ENCODE results near the gene NCOA6.
"Not testable (repeated sequence)": the region's sequence is repeated elsewhere in the genome, so short reads cannot be mapped to it uniquely, and the experiment has no call there.

The NCOA6 gene

DNA sequence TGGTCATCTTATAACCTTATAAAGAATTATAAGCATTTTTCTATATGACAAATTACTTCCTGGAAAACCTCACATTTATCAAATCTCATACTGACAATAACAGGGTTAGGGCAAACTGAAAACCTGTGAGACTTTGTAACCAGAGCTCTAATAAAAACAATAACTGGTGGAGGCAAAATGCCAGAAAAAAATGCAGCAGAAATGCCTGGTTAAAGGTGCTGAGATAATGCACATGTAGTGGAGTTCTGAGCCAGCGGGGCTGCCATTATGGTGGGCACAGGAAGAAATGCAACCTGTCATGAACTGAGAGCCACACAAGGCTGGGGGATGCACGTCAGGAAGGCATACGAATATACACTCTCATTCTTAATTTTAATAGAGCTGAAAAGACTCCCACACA lies 53.0 kb downstream of the NCOA6 start:
- DNase-seq = no peak

DNA sequence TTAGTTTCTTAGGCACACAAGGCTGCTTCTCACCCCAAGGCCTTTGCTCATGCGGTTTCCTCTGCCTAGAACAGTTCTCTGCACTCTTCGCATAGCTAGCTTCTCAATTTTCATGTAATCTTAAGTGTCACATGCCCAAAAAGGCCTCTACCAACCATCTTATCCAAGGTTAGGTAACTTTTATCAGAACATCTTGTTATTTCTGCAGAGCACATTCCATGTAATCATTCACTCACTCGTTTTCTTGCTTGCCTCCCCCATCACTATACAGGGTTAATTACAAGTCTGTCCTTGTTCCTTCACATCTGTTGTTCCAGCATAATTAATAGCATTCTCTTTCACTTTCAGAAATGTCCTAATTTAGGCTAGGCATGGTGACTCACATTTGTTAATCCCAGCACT lies 53.8 kb downstream of the NCOA6 start:
- no peak for DNase-seq

DNA sequence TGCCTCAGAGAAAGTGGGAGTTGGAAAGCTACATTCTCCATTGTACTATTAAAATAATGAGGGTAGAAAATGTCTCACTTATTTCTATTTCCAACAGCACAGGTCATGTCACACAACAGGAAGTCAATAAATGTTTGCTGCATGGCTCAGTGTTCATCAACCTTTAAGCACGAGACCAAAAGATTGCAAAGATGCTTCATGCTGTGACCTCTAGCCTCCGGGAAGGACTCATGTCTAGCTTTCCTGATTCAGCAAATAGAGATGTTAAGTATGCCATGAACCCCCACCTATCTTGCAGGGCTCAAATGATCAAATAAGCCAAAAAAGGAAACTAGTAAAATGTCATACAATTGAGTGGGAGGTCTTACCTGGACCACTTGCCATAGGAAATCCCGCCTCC lies 57.4 kb downstream of the NCOA6 start:
- DNase-seq = no peak

DNA sequence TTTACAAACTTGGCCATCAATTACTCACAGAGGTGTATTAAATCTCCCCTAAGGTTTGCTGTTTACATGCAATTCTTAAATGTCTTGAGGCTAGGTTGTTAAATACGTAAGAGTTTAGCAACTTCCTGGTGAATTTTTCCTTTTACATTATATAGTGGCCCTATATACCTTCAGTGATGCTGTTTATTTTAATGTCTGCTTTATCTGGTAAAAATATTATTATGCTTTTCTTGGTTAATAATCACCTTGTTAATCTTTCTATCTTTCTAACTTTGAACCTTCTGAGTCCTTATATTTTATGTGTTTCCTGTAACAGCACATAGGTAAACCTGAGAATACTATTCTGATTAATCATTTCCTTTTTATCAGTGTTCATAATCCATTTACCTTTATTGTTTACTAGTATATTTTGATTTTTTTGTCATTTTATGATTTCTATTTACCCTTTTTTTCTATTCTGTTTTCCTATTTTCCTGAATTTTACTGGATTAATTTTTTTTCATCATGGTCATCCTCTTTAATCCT lies 63.4 kb downstream of the NCOA6 start:
- DNase-seq = no peak

DNA sequence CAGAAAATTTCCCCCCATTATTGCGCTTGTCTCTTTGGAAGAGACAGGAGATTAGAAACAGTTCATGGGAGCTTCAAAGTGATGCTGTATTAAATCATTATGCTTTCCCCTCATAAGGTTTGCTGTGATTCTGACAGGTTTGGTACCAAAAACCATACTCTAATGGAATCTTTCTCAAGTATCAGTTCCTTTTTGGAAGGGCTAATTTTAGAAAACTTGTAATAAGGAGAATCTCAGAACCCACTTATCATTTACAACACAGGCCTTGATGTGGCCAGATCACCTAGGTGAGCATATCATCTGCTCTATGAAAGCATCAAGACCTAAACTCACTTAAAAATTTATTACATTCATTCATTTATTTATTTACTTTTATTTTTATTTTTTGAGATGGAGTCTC lies 70.1 kb downstream of the NCOA6 start:
- no peak for DNase-seq

DNA sequence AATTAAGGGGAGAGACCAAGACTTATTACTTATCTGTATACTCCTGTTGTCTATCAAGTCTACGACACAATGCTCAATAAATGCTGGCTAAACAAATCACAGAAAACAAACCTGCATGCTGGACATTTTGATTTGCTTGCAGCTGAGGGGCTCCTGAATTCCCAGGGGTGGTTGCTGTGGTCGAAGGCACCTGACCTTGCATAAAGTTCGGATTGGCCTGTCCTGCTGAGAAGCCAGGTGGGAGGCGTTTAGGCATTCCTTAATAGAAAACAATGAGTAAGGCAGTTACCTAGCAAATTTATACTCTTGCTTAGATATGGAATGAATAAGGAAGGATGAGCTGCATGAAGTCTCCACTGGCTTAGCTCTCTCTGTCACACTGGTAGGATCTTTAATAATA lies 70.8 kb downstream of the NCOA6 start:
- no peak for DNase-seq

DNA sequence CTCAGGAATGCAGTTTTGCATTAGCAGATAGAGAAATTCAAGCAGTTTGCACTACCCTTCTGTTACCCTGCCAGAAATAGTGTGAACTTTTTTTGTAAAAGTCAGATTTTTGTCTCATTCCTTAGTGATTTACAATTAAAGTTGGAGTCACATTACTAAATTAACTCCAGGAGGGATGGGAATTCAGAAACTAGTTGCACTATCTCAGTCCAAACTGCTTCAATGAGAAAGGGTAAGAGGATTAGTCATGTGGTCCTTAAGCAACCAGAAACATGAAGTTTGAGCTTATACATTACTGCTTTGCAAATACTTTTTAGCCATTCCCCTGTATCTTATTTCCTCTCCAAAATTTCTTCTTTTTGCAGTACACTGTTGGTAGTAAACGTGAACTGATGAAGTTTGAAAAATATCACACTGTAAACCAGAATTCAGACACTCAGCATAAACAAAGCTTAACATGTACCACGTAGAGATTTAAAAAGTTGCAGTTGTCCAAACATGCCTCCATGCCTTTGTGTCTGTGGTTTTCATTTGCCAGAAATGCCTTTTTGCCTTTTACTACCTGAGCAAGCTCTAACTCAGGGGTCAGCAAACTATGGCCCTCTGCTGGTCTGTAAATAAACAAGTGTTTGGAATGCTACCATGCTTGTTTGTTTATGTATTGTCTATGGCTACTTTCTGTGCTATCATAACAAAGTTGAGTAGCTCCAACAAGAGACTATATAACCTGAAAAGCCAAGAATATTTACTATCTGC lies 71.6 kb downstream of the NCOA6 start:
- DNase-seq = no peak

DNA sequence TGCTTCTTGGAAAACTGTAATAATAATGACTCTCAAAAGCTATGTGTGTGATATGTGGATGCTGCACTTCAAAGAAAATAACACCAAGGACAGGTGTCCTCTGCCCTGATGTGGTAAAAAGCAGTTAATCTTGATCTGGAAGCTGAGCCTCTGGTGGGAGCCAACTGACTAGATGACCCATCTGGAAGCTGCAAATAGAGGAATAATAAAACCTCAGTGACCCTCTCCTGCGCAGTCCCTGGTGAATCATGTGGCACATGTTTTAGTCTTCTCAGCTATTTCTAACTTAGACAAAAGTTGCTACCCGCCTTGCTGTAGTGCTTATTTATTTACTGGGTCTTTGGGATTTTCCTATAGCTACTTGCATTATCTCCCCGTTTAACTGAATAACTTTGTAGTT lies 74.0 kb downstream of the NCOA6 start:
- no peak for DNase-seq

DNA sequence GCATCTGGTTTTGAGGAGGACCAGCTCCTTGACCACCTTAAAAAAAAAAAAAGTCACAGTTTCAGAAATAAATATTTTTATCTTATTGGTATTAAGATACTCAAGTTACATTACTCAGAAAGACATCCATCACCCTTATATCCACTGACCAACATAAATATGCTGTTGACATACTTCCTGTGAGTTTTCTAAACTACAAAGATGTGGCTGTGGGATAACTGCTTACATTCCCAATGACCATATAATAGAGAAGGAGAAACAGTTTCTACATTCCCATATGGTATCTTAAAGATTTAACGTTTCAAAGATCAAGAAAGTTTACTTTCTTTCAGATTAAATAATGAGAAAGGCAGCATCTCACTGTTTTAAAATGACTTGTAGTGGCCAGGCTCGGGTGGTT lies 75.0 kb downstream of the NCOA6 start:
- no peak for DNase-seq

DNA sequence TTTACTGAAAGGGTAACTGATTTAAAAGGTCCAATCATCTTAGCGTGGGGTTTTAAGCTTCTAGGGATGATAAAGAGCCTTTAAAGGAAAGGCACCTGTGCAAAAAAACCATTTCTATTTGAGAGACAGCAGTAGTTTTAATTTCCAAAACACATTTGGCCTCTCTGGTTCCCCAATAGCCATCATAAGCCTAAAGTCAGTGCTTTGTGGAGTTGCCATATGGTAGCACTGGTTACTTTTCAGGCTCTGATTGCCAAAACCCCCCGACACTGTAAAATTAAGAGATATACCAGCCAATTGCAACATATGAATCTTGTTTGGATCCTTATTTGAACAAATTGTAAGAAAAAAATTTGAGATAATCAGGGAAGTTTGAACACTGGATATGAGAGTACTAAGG lies 76.7 kb downstream of the NCOA6 start:
- DNase-seq = no peak

DNA sequence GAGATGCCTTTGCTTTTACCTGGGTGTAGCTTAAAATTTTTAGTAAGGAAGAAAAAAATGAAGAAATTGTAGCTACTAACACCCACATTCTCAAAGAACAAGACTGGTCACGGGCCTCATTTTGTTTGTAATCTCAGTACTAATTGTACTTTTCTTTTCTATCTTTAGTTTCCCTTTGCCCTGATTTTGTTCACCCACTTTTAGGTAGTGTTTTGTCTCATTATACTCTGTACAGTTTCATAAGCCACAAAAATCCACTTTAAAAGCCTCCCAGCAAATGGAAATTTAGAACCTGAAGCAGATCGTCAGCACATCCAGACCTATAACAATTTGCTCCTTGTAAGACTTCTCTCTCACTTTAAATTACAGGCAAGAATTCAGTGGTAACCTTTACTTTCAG lies 78.0 kb downstream of the NCOA6 start:
- no peak for DNase-seq

DNA sequence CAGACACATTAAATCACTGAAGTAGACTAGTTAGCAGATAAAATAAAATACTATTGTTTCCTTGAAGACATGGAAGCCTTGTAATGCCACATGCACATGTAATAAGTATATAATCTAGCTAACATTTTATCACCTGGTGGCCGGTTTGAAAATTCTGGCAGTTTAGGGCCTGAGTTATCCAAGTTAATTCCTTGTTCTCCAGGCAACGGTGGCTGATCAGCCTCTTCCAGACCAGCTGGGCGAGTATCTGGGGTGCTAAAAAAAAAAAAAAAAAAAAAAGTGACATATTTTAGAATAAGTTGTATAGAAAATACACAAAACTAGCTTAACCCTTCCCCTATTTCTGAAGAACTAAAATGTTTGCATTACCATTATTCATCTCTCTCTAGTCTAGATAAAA lies 78.8 kb downstream of the NCOA6 start:
- DNase-seq = no peak

DNA sequence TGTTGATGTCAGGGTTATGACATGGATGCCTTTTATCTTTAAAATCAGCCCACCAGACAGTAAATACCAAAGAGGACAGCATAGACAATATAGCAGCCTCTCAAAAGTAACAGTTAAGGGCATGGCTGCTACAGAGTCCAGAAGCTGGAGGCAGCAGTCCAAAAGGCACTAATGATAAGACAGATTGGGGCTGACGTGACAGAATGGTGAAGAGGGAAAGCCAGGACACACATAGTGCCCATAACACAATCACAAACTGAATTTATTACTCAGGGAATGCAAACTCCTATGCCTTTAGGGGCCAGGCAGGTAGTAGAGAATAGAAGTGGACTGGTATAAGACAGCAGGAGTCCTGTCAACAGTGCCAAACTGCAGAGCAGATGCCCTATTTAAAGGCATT lies 80.6 kb downstream of the NCOA6 start:
- no peak for DNase-seq

DNA sequence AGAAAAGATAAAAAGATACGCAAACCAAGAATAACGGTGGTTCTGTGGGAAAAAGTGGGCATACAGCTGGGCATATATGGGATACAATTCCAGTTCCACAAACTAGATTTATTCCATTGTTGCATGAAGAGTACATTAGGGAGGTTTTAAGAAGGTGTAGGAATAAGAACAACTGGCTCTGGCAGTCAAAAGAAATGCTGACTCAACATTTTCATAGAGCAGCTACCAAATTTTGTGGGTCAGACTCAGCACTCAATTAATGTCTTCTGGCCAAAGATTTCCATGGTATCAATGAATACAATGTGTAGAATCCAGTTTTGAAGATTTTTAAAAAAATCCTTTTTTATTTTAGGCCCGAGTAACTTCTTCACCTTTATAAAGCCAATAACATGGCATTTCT lies 81.1 kb downstream of the NCOA6 start:
- DNase-seq = no peak

DNA sequence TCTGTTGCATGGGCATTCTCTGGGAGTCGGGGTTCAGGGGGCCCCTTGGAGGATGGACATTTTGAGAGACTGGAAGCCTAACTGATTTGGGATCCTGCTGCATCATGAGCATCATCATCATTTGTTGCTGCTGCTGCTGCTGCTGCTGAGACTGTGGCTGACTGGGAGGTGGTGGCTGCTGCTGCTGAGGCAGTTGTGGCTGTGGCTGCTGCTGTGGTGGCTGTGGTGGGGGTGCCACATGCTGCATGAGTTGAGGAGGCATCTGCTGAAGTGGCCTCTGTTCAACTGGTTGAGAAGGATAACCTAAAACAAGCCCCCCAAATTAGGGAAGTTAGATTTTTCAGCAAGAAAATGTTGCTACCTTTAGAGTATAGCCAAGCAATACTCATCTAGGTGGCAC lies 82.4 kb downstream of the NCOA6 start:
- no peak for DNase-seq

DNA sequence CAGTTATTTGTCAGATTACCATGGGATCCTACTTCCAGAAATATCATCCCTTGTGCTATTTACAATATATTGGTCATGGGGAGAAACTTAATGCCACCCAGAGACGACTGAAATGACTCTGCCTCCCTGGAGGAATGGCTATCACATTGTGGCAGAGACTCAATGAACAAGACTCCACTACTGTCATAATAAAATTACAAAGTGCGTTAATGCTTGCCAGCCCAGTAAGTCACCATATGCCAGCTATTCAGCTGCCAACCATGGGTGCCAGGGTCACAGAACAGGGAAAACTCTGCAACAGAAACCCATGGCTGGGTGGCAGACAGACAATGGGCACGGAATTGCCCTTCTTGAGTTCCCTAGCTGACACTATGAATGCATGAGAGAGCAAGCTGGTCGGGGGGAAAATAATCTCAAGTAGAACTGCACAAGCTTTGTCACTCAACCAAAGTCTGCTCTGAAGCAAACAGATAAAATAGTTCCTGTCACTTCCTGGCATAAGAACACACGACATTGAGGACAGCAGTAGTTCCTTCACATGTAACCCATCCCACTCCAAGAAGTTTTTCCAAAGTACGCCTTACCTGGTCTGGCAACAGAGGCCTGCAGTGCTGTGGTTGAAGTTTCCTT lies 89.2 kb downstream of the NCOA6 start:
- DNase-seq = no peak

DNA sequence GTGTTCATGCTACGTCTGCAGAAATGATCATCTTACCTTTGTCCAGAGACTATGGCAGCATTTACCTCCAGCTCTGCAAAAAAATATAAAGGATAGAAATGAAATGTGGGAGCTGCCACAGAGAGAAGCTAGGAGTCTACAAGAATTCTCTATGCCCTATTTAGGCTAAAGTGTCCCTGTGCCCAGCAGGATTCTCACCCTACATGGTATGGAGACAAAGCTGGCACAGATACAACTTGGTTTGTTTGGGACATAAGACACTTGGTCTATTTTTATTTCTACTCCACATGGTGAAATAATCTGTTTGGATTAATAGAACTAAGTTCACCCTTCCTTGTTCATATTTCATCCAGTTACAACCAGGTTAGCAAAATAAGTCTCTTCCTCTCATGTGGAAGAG lies 92.9 kb downstream of the NCOA6 start:
- DNase-seq = no peak

DNA sequence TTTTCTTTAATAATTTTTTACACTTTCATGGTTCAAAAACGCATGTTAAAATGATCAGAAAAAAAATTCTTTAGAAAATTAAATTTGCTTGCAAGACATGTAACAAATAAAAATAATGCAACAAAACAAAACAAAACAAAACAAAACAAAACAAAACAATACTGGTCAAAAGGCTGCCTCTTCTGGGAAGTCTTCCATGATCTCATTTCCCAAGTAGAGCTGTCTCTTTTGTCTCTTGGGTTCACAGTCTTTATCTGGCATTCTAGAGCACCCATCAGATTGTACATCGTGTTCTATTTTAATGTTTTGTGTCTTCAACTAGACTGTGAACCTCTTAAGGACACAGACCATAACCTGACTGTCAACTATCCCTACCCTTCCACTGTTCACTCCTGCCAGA lies 96.0 kb downstream of the NCOA6 start:
- no peak for DNase-seq

DNA sequence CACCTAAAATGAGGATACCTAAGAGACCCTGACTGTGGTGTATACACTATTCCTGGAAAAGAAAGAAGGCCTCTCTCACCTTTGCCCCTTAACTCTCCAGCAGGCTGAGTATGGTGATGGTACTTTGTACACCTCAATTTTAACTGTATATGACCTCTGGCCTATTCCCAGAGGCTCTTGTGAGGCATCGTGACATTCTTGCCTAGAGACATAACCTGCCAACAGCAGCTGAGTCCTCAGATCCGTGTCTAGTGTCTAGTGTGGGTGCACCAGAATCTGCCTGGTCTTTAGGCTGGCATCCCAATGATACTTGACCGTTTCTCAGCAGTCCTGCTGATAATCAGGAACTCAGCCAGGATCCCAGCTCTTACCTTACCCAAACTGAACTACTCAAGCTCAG lies 101.3 kb downstream of the NCOA6 start:
- DNase-seq = no peak

DNA sequence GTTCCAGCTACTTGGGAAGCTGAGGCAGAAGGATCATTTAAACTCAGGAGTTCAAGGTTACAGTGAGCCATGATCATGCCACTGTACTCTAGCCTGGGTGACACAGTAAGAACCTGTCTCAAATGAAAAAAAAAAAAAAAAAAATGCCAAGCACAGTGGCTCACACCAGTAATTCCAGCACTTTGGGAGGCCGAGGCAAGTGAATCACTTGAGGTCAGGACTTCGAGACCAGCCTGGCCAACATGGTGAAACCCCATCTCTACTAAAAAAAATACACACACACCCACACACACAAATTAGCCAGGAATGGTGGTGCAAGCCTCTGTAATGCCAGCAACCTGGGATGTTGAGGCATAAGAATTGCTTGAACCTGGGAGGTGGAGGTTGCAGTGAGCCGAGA lies 102.9 kb downstream of the NCOA6 start:
- not testable (repeated sequence) for DNase-seq

DNA sequence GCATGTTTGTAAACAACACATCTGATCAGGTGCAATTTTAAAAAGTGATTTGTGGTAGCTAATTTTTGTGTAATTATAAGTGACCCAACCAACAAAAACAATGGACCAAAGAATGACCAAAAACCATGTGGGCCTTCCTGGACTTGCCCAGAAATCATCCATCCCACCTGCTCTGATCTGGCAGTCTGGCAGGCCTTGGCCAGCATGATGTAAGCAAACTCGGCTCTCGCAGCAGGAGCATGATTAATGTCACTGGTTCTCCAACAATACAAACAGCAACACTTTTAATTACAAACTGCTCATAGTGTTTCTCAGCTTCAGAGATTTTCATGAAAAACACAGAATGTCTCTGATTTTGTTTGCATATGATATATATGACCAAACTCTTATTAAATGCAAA lies 105.2 kb downstream of the NCOA6 start:
- DNase-seq = no peak

DNA sequence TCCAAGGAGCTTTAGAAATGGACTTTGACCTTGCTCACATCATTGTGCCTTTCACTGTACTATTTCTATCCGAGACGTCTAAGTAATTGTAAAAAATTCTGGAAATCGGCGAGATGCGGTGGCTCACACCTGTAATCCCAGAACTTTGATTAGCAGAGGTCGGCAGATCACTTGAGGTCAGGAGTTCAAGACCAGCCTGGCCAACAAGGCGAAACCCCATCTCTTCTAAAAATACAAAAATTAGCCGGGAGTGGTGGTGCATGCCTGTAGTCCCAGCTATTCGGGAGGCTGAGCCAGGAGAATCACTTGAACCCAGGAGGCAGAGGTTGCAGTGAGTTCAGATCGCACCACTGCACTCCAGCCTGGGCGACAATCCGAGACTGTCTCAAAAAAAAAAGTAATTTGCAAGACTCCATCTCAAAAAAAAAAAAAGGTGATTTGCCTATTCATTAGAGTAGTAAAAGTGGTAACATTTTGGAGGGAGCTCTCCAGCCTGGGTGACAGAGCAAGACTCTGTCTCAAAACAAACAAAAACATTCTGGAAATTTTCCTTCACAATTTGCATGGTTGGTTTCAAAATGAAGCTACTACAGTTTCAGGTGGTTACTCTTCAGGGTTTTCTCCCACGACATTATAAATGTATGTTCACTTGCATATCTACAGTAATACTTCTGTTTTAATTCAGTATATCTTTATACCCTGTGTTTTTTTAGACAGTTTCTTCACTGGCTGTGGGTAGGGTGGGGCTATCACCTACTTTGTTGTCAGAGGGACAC lies 106.0 kb downstream of the NCOA6 start:
- not testable (repeated sequence) for DNase-seq

DNA sequence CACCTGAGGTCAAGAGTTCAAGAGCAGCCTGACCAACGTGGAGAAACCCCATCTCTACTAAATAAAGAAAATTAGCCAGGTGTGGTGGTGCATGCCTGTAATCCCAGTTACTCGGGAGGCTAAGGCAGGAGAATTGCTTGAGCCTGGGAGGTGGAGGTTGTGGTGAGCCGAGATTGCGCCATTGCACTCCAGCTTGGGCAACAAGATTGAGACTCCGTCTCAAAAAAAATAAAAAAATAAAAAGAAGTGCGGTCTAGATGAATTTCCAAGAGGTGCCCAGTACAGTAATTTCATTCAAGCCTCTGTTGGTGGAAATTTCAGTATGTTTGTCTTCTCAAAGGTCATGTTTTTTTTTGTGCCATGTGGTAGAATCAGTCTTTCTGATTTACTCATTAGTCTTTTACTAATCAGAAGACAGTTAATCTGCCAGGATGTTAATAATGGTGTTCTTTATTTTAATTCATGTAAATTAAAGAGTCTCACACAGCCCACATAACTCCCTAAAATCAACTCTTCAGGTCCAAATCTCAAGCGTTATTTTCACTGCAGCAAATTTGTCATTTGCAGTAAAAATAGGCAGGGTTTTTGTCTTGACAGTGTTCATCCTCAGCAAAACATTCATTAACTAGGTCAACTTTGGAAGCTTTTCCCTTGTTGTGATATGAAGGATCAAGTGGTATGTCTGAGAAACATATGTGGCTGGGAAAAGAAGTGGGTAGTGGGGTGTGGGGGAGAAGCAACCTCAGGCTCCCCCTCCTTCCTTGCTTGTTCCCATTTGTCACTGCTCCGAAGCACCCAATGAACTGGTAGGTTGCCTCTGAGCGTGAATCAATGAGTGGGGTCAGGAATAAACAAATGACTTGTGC lies 108.0 kb downstream of the NCOA6 start:
- no peak for DNase-seq
